OCI-LY1 (cell line): Measurements from ENCODE around the gene MAP2.

Experiments
- H2AFZ ChIP-seq: fragments of 200-600 bp; sonication (generic), shearing (Covaris generic); 2 replicates; pipeline ENCODE4 v1.6.0; 2014; ENCODE audit warnings: antibody characterized with exemption, mild to moderate bottlenecking, low read length
- H3F3A ChIP-seq: fragments of 200-600 bp; sonication (generic), shearing (Covaris generic); 2 replicates; pipeline ENCODE4 v1.6.0; 2014; ENCODE audit warnings: mild to moderate bottlenecking, antibody characterized with exemption, low read length, moderate library complexity; ENCODE audit not compliant: insufficient read depth
- H3K27ac ChIP-seq: fragments of 200-600 bp; sonication (generic); 2 replicates; pipeline ENCODE4 v1.5.1; 2014; ENCODE audit warnings: low read length, mixed run types, mild to moderate bottlenecking, low read depth; ENCODE audit not compliant: poor library complexity, severe bottlenecking
- H3K27me3 ChIP-seq: fragments of 200-600 bp; sonication (generic); 2 replicates; pipeline ENCODE4 v1.6.0; 2014; ENCODE audit warnings: antibody characterized with exemption, mild to moderate bottlenecking, low read length, moderate library complexity; ENCODE audit not compliant: insufficient read depth
- H3K36me3 ChIP-seq: fragments of 200-600 bp; sonication (generic); 2 replicates; pipeline ENCODE4 v1.6.1; 2014; ENCODE audit warnings: mild to moderate bottlenecking, antibody characterized with exemption, low read length, moderate library complexity, mixed read lengths; ENCODE audit not compliant: insufficient read depth
- H3K4me1 ChIP-seq: fragments of 200-600 bp; sonication (generic); 2 replicates; pipeline ENCODE4 v1.5.1; 2014; ENCODE audit warnings: mild to moderate bottlenecking, low read length, moderate library complexity; ENCODE audit not compliant: insufficient read depth, severe bottlenecking
- H3K4me2 ChIP-seq: fragments of 200-600 bp; sonication (generic), shearing (Covaris generic); 2 replicates; pipeline ENCODE4 v1.6.1; 2014; ENCODE audit warnings: low read length
- H3K4me3 ChIP-seq: fragments of 200-600 bp; sonication (generic); 2 replicates; pipeline ENCODE4 v1.5.1; 2014; ENCODE audit warnings: low read length, low read depth, mild to moderate bottlenecking, mixed read lengths; ENCODE audit not compliant: poor library complexity, severe bottlenecking
- H3K79me2 ChIP-seq: fragments of 200-600 bp; shearing (Covaris generic); 2 replicates; pipeline ENCODE4 v1.6.1; 2016; ENCODE audit warnings: mixed run types, low read length, mixed read lengths; ENCODE audit not compliant: insufficient read depth
- H3K9ac ChIP-seq: fragments of 200-600 bp; sonication (generic), shearing (Covaris generic); 2 replicates; pipeline ENCODE4 v1.6.1; 2014; ENCODE audit warnings: mild to moderate bottlenecking, low read length, mixed read lengths
- H3K9me2 ChIP-seq: fragments of 200-600 bp; sonication (generic), shearing (Covaris generic); 2 replicates; pipeline ENCODE4 v1.6.1; 2014; ENCODE audit warnings: low read depth, mild to moderate bottlenecking, low read length, mixed read lengths
- H3K9me3 ChIP-seq: fragments of 200-600 bp; shearing (Covaris generic); 2 replicates; pipeline ENCODE4 v1.6.1; 2014; ENCODE audit warnings: low read length, mixed read lengths
- H4K20me1 ChIP-seq: fragments of 200-600 bp; sonication (generic), shearing (Covaris generic); 2 replicates; pipeline ENCODE4 v1.6.0; 2016; ENCODE audit warnings: mild to moderate bottlenecking, low read length; ENCODE audit not compliant: insufficient read depth
- EZH2 ChIP-seq: fragments of 200-600 bp; sonication (generic), shearing (Covaris generic); IDR thresholded peaks from 2 replicates; pipeline ENCODE4 v1.8.0; 2017; ENCODE audit warnings: borderline replicate concordance, mixed run types, mild to moderate bottlenecking, antibody characterized with exemption, low read length, moderate library complexity, mixed read lengths
- TF ChIP-seq, protein P1 (sequence below): fragments of 200-600 bp; sonication (generic), shearing (Covaris generic); IDR thresholded peaks from 2 replicates; pipeline ENCODE4 v1.5.1; 2017; ENCODE audit warnings: mild to moderate bottlenecking, antibody characterized with exemption, low read length, moderate library complexity, mixed read lengths

Gene MAP2

DNA sequence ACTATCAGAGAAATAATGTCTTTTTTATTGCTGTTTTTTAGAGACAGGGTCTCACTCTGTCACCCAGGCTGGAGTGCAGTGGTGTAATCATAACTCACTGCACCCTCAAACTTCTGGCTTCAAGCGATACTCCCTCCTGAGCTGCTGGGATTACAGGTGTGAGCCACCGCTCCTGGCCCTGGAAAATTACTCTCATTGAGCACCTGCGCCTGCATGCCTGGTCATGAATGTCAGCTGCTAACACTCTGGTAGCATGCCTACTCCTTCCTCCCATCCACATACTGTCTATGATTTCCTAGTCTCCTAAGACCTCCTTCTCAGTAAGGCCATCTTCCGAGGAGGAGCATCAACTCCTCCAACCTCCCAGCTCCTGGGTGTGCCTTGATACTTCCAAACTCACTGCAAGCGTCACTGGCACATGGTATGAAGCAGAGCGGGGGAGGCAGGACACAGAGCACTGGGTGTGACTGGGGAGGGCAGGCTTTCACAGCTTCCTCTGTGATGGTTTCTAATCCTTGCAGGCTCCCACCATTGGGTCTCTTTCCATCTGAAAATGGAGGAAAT is 1.6 kb upstream of the MAP2 start:
- no peaks in the 10 kb centered on the region for H3K27me3 ChIP-seq
- no peak overlapping the region for H3K4me3 ChIP-seq
- H3K79me2 ChIP-seq, result peaks cover 11% of the 10 kb centered on the region; the same call in 1 of the 2 replicates
- no peaks in the 10 kb centered on the region for H4K20me1 ChIP-seq
- TF ChIP-seq EZH2, result no peak
- TF ChIP-seq, protein P1, sequence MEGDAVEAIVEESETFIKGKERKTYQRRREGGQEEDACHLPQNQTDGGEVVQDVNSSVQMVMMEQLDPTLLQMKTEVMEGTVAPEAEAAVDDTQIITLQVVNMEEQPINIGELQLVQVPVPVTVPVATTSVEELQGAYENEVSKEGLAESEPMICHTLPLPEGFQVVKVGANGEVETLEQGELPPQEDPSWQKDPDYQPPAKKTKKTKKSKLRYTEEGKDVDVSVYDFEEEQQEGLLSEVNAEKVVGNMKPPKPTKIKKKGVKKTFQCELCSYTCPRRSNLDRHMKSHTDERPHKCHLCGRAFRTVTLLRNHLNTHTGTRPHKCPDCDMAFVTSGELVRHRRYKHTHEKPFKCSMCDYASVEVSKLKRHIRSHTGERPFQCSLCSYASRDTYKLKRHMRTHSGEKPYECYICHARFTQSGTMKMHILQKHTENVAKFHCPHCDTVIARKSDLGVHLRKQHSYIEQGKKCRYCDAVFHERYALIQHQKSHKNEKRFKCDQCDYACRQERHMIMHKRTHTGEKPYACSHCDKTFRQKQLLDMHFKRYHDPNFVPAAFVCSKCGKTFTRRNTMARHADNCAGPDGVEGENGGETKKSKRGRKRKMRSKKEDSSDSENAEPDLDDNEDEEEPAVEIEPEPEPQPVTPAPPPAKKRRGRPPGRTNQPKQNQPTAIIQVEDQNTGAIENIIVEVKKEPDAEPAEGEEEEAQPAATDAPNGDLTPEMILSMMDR, result no peak
- H3K9me3 ChIP-seq, result no peaks in the 10 kb centered on the region
- no peak overlapping the region for H3K4me2 ChIP-seq
- H3F3A ChIP-seq, result no peaks in the 10 kb centered on the region
- H3K9ac ChIP-seq, result no peak overlapping the region
- no peak overlapping the region for H3K27ac ChIP-seq
- H3K36me3 ChIP-seq, result no peaks in the 10 kb centered on the region
- H3K4me1 ChIP-seq, result peaks cover 34% of the 10 kb centered on the region
- no peak overlapping the region for H2AFZ ChIP-seq
- H3K9me2 ChIP-seq, result no peaks in the 10 kb centered on the region

DNA sequence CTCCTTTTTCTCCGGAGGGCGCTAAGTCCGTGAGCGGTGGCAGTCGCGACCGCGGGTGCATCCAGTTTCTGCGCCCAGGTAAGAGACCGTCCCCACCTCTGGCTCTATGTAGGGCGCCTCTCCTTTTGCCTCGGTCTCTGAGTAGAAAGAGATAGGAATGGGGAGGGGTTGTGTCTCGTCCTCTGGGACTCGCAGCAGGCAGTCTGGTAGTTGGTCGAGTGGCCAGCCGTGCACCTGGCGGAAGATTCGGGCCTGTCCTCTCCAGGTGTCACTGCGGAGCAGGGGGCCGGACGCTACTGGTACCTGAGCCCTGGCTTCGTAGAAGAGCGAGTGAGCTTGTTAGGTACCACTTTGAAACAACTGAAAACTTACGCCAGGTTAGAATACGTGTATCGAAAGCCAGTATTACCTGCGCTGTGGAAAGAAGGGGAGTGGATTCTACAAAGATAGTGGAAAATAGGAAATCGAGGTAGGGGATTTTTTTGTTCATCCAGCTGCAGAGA is 403 bp downstream of the MAP2 start:
- Histone ChIP-seq H3F3A (no peaks in the 10 kb centered on the region), H3K4me1 (peaks cover 45% of the 10 kb centered on the region), H3K79me2 (peaks cover 19% of the 10 kb centered on the region; the same call in 1 of the 2 replicates), H4K20me1 (no peaks in the 10 kb centered on the region), H3K27ac (peak overlapping the region; percentile 49), H2AFZ (no peak overlapping the region), H3K27me3 (no peaks in the 10 kb centered on the region), H3K4me3 (peak overlapping the region; percentile 89), H3K9me2 (no peaks in the 10 kb centered on the region), H3K9me3 (no peaks in the 10 kb centered on the region), H3K9ac (peak overlapping the region; percentile 73), H3K36me3 (no peaks in the 10 kb centered on the region), H3K4me2 (peak overlapping the region; percentile 92)
- TF ChIP-seq EZH2, result no peak
- TF ChIP-seq, protein P1, result 0 out of 2 replicates have a peak, but pooled peaks have one; percentile 2

DNA sequence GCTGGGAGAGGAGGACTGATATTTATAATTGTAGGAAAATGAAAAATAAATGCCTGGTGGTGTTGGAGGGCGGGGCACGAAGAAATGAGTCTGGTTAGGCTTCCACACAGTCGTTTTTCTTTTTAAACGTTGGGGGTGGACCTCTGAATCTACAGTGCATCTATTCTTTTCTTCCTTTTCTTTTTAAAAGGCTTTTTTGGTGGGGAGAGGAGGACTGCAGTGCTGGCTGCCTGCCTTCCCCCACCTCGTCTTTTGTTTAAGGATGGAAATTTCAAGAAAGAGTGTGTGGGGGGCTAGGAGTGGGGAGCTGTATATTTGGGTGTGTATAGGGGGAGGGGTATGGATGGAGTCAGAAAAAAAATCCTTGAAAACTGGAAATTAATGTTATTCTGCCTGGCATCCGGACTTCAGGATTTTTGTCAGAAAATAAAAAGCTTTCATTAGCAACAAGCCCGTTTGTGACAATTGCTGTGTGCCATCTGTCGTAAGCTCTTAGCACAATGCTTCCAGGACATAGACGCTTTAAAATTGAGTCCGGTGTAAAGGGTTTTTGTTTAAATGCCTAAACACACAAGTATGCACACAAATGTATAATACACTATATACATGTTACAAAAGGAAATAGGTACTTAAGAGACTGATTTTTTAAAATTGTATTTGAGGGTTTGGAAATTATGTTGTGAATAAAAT is 1.1 kb downstream of the MAP2 start:
- Histone ChIP-seq H3K4me3 (peak overlapping the region; percentile 89), H3K9ac (peak overlapping the region; percentile 73), H3K79me2 (peaks cover 24% of the 10 kb centered on the region; the same call in 1 of the 2 replicates), H2AFZ (no peak overlapping the region), H3K36me3 (no peaks in the 10 kb centered on the region), H3K4me2 (peak overlapping the region; percentile 92), H3K27ac (peak overlapping the region; percentile 49), H4K20me1 (no peaks in the 10 kb centered on the region), H3K9me3 (no peaks in the 10 kb centered on the region), H3K9me2 (no peaks in the 10 kb centered on the region), H3K4me1 (peaks cover 45% of the 10 kb centered on the region), H3K27me3 (no peaks in the 10 kb centered on the region), H3F3A (no peaks in the 10 kb centered on the region)
- TF ChIP-seq EZH2, result no peak
- TF ChIP-seq, protein P1, result no peak
